Panc1 (cell line): ENCODE data around the gene NRDC. TPM values are rescaled to one million over a fixed set of nuclear protein-coding genes. Genes with fewer than 3 reads are reported as not detected.

ENCODE experiments used
- ATAC-seq: fragments of 200-7000 bp; cut with Tn5 transposase; 2 replicates; pipeline ENCODE4 v1.9.1; 2020; ENCODE audit warnings: mild to moderate bottlenecking, moderate library complexity
- BruUV-seq: library from RNA; stranded (reverse); fragments of 400-500 nt; replicated peaks from 2 replicates; lab custom pipeline; 2021; lab: Mats Ljungman, UMichigan
- CTCF ChIA-PET: fragments of 300-600 bp; sonication (Branson Sonifier 250); formaldehyde crosslinking; loops from one replicate; lab custom pipeline; 2022; ENCODE audit warnings: antibody characterized with exemption; lab: Charles Lee
- POLR2A ChIA-PET: fragments of 300-600 bp; sonication (Branson Sonifier 250); formaldehyde crosslinking; loops from one replicate; lab custom pipeline; 2022; ENCODE audit warnings: antibody characterized with exemption; lab: Charles Lee
- DNase-seq: peaks from one replicate; pipeline ENCODE4 v3.0.0-alpha.2; 2010; ENCODE audit warnings: low read depth, low spot score
- H3K27ac ChIP-seq: 2 replicates; pipeline ENCODE4 v1.5.1; 2011; ENCODE audit warnings: mild to moderate bottlenecking, low read length, inconsistent platforms
- H3K27me3 ChIP-seq: fragments of 200-500 bp; sonication (Bioruptor generic); 2 replicates; pipeline ENCODE4 v1.6.0; 2014; ENCODE audit warnings: low read length, inconsistent platforms; ENCODE audit not compliant: control insufficient read depth, insufficient read depth
- H3K36me3 ChIP-seq: fragments of 200-500 bp; sonication (Bioruptor generic); 2 replicates; pipeline ENCODE4 v1.5.1; 2014; ENCODE audit warnings: inconsistent platforms, mild to moderate bottlenecking, low read length, moderate library complexity; ENCODE audit not compliant: control insufficient read depth, insufficient read depth
- H3K4me1 ChIP-seq: 2 replicates; pipeline ENCODE4 v1.5.1; 2011; ENCODE audit warnings: inconsistent platforms, mild to moderate bottlenecking, low read length, moderate library complexity; ENCODE audit not compliant: control insufficient read depth, insufficient read depth
- H3K4me3 ChIP-seq, 2 experiments: 2 replicates each; pipeline ENCODE4 v1.5.1; 2011 to 2012; ENCODE audit warnings: low read depth in 2 of 2, low read length in 2 of 2, mild to moderate bottlenecking in 2 of 2, inconsistent platforms in 1 of 2, moderate library complexity in 1 of 2
- H3K9me3 ChIP-seq: fragments of 200-500 bp; sonication (Bioruptor generic); 2 replicates; pipeline ENCODE4 v1.5.1; 2014; ENCODE audit warnings: low read depth, mild to moderate bottlenecking, inconsistent platforms, low read length, moderate library complexity; ENCODE audit not compliant: control insufficient read depth, insufficient read depth
- POLR2AphosphoS5 ChIP-seq: IDR thresholded peaks from 2 replicates; pipeline ENCODE4 v1.6.1; 2012; ENCODE audit warnings: mild to moderate bottlenecking, low read depth, low read length, moderate library complexity
- REST ChIP-seq, 2 experiments: IDR thresholded peaks; 2 replicates each; pipeline ENCODE4 v1.6.1; 2011 to 2012; ENCODE audit warnings: low read depth in 2 of 2, control low read depth in 1 of 2, low read length in 1 of 2, mild to moderate bottlenecking in 1 of 2, moderate library complexity in 1 of 2; ENCODE audit not compliant: insufficient read depth in 1 of 2
- SIN3A ChIP-seq: IDR thresholded peaks from 2 replicates; pipeline ENCODE4 v1.6.1; 2012; ENCODE audit warnings: low read depth, mild to moderate bottlenecking, low read length, moderate library complexity, borderline replicate concordance; ENCODE audit not compliant: insufficient read depth
- TCF7L2 ChIP-seq: IDR thresholded peaks from 2 replicates; pipeline ENCODE4 v1.6.1; 2011; ENCODE audit warnings: mild to moderate bottlenecking, low read depth, low read length, inconsistent platforms
- in situ Hi-C: cut with HindIII; loops from 2 replicates; pipeline ENCODE4 v1.10.0; 2016; ENCODE audit warnings: low sequenced_read_pairs, low pct_unique_long_range_greater_than_20kb
- intact Hi-C: fragments of 100-400 bp; cut with micrococcal nuclease; formaldehyde crosslinking; loops from one replicate; pipeline ENCODE4 v1.10.0; 2022; ENCODE audit not compliant: unreplicated experiment
- total RNA-seq: library from RNA; stranded (reverse); gene quantifications from one replicate; pipeline ENCODE4 v1.2.1, GENCODE V29; 2021; ENCODE audit not compliant: unreplicated experiment
- TF ChIP-seq, protein P1 (sequence below): fragments of 450-650 bp; IDR thresholded peaks from 2 replicates; pipeline ENCODE4 v1.5.1; 2017; ENCODE audit warnings: mild to moderate bottlenecking

The NRDC gene
- total RNA-seq, 1 experiment from 2014 or later: 180 TPM

DNA sequence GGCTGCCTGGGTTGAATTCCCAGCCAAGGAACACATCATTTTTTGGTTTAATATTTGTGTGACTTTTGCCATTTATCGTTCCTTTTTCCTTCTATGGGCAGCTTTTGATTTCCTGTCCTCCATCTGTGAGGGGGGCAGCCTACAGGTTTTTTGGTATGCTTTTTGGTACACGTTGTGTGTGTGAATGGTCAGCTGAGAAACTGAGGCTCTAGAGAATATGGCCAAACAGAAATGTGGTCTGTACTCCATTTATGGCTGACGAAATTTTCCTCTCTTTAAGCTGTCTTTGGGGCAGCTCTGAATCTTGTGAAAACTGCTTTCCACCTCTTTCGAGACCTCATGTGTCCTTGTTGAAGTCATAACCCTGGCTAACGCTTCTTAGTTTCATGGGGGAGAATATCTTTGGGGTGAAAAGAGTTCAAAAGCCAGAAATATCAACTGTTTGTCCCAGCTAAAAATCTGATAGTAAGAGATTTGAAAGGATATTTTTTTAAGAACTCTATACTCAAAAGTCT lies 26.6 kb downstream of the NRDC start:
- no peaks in the 10 kb centered on the region for H3K9me3 ChIP-seq
- no peak for ATAC-seq
- in situ Hi-C loops: no loop called here
- peaks cover 2% of the 10 kb centered on the region for H3K36me3 ChIP-seq
- TF ChIP-seq TCF7L2 (no peak), REST (IDR thresholded peaks at IDR 0.05; ENCODE audit: insufficient read depth in 1 of 2, low read depth in 2 of 2, low read length in 1 of 2) (no peak), POLR2AphosphoS5 (no peak), SIN3A (no peak)
- TF ChIP-seq, protein P1, sequence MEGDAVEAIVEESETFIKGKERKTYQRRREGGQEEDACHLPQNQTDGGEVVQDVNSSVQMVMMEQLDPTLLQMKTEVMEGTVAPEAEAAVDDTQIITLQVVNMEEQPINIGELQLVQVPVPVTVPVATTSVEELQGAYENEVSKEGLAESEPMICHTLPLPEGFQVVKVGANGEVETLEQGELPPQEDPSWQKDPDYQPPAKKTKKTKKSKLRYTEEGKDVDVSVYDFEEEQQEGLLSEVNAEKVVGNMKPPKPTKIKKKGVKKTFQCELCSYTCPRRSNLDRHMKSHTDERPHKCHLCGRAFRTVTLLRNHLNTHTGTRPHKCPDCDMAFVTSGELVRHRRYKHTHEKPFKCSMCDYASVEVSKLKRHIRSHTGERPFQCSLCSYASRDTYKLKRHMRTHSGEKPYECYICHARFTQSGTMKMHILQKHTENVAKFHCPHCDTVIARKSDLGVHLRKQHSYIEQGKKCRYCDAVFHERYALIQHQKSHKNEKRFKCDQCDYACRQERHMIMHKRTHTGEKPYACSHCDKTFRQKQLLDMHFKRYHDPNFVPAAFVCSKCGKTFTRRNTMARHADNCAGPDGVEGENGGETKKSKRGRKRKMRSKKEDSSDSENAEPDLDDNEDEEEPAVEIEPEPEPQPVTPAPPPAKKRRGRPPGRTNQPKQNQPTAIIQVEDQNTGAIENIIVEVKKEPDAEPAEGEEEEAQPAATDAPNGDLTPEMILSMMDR: no peak
- ChIA-PET POLR2A (no interaction called here), CTCF (interaction anchor here (0.5 kb wide), 1 partner anchor 87 kb away, joined by 6 read pairs; no protein-coding TSS in a partner anchor)
- H3K4me1 ChIP-seq: no peaks in the 10 kb centered on the region
- BruUV-seq: no TSS peak
- intact Hi-C loops: no loop called here
- H3K27ac ChIP-seq: no peak overlapping the region
- no peak for DNase-seq
- no peaks in the 10 kb centered on the region for H3K27me3 ChIP-seq
- H3K4me3 ChIP-seq: no peak overlapping the region

DNA sequence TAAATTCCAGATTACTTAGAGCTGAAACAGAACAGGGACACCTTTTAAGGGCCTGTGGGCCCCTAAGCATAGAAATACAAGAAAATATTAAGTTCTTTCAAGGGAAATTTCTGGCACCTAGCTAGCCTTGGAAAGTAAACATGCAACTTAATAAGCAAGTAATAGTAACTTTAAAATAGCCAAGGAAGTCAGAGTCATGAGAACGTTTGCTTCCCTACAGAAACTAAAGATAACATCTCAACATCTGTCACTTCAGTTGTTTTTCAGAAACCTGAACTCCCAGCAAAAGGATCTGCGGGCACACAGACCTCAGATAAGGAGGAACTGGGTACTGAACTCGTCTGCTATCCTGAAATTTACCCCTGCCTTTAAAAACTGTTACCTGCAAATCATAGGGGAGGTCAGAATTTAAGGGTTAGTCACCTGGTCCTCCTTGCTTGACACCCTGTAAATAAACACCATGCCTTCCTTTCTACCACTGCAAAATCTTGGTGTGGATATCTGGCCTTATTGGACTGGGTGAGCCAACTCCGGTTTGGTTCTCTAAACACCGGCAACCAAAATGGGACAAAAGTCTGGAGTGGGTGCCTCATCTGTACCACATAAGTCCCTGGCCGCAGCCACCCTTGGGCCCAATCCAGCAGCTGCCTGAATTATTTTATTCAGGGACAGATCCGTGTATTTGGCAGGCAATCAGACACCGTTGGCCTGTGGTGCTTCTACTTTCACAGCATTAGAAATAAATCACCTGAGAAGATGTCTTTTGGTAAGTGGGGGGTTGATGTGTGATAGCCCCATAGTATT lies 27.9 kb downstream of the NRDC start:
- Histone ChIP-seq H3K4me3 (no peak overlapping the region), H3K36me3 (peaks cover 2% of the 10 kb centered on the region), H3K27me3 (no peaks in the 10 kb centered on the region), H3K9me3 (no peaks in the 10 kb centered on the region), H3K4me1 (no peaks in the 10 kb centered on the region), H3K27ac (no peak overlapping the region)
- no TSS peak for BruUV-seq
- in situ Hi-C loops: no loop called here
- ATAC-seq (no peak), DNase-seq (no peak)
- intact Hi-C loops: no loop called here
- ChIA-PET POLR2A (no interaction called here), CTCF (no interaction called here)
- TF ChIP-seq REST (IDR thresholded peaks at IDR 0.05; ENCODE audit: insufficient read depth in 1 of 2, low read depth in 2 of 2, low read length in 1 of 2) (no peak), SIN3A (no peak), POLR2AphosphoS5 (no peak)
- TF ChIP-seq, protein P1: no peak
